Activated B cell treated with CpG ODN at 0.5 μM for 24 hours (primary cell): ENCODE results near the gene GOLT1A. TPM values are rescaled to one million over a fixed set of nuclear protein-coding genes. Genes with fewer than 3 reads are reported as not detected.

Source experiments
- ATAC-seq: fragments of 200-7000 bp; cut with Tn5 transposase; one replicate; pipeline ENCODE4 v1.10.0; 2021; ENCODE audit warnings: low read depth, mild to moderate bottlenecking, moderate library complexity
- CTCF ChIA-PET: fragments of 350-600 bp; sonication (Branson Sonifier 250); formaldehyde crosslinking; loops from one replicate; lab custom pipeline; 2021; ENCODE audit warnings: antibody characterized with exemption; lab: Charles Lee
- POLR2A ChIA-PET: fragments of 350-600 bp; sonication (Branson Sonifier 250); formaldehyde crosslinking; loops from one replicate; lab custom pipeline; 2021; ENCODE audit warnings: antibody characterized with exemption; lab: Charles Lee
- DNase-seq: peaks from one replicate; pipeline ENCODE4 v3.0.0; 2022
- H3K27ac Mint-ChIP-seq: one replicate; pipeline ENCODE4 v1.8.0; 2020; ENCODE audit warnings: mixed read lengths
- H3K27me3 Mint-ChIP-seq: one replicate; pipeline ENCODE4 v1.8.0; 2021; ENCODE audit warnings: mixed read lengths
- H3K36me3 Mint-ChIP-seq: one replicate; pipeline ENCODE4 v1.8.0; 2021; ENCODE audit warnings: low read depth, mixed read lengths
- H3K4me1 Mint-ChIP-seq: one replicate; pipeline ENCODE4 v1.8.0; 2021; ENCODE audit warnings: mixed read lengths
- H3K4me3 Mint-ChIP-seq: one replicate; pipeline ENCODE4 v1.8.0; 2020; ENCODE audit warnings: mild to moderate bottlenecking, mixed read lengths
- H3K9me3 Mint-ChIP-seq: one replicate; pipeline ENCODE4 v1.8.0; 2020; ENCODE audit warnings: mixed read lengths
- CTCF ChIP-seq: fragments of 200-600 bp; IDR thresholded peaks from one replicate; pipeline ENCODE4 v1.8.0; 2022; ENCODE audit warnings: antibody characterized with exemption, mild to moderate bottlenecking
- intact Hi-C: fragments of 100-400 bp; cut with micrococcal nuclease; formaldehyde crosslinking; loops from one replicate; pipeline ENCODE4 v1.15.1; 2024
- total RNA-seq: library from RNA; stranded (reverse); gene quantifications from 2 replicates; pipeline ENCODE4 v1.2.3, GENCODE V29; 2022

The GOLT1A gene
- total RNA-seq, 1 donor from 2014 or later, result not detected

- CTCF ChIA-PET, result interaction anchor here (6.0 kb wide), 1 partner anchor 231 kb away, joined by 36 read pairs; no protein-coding TSS in a partner anchor
- Mint-ChIP-seq H3K27ac (no peak within 1 kb of the TSS), H3K27me3 (peaks cover 6% of the 10 kb centered on the region), H3K9me3 (peaks cover 20% of the 10 kb centered on the region), H3K36me3 (peaks cover 2% of the 10 kb centered on the region), H3K4me3 (no peak within 1 kb of the TSS), H3K4me1 (no peaks in the 10 kb centered on the region)
- POLR2A ChIA-PET, result no interaction called here
- intact Hi-C loops, result no loop called here
- DNase-seq, result no peak
- ATAC-seq, result no peak
- TF ChIP-seq CTCF, result no peak
Measured at GRCh38 chr1:204166219-204166618, 47.6 kb downstream of the GOLT1A start, which contains the start of gene REN. Gene REN (minus strand): TSS chr1:204166337. CDS start chr1:204166293, 44 bp downstream.

DNA sequence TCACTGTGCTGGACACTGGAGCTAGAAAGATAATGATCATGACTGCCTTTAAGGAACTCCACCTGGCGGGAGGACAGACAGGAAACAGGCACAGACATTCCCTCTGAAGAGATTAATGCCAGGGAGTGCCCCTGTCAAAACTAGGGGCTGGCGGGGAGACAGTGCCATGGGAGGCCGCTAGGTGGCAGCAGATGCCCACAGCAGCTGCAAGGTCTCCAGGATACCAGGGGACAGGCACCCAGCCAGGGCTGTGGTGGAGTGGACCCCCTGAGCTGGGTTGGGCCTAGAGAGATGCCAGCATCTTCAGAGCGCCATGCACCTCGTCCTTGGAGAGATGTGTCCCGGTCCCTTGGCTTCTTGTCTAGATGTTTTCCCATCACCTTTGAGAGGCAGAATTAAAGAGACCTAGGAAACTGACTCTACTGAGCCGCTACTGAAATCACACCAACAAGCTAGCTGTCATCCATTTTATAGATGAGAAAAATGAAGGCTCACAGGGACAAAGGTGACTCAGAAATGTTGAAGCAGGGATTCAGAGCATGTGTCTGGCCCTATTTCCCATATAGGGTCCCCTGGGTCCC is 51.2 kb downstream of the GOLT1A start:
- no peak overlapping the region for H3K27ac Mint-ChIP-seq
- peak; percentile 98 for ATAC-seq
- H3K4me3 Mint-ChIP-seq, result no peak overlapping the region
- H3K4me1 Mint-ChIP-seq, result no peaks in the 10 kb centered on the region
- intact Hi-C loops, result loop anchor here (1.0 to 2.0 kb wide), 5 partner anchors 45 to 645 kb away; no protein-coding TSS in a partner anchor
- peak; percentile 60 for TF ChIP-seq CTCF
- H3K9me3 Mint-ChIP-seq, result peaks cover 3% of the 10 kb centered on the region
- CTCF ChIA-PET, result interaction anchor here (1.1 to 6.0 kb wide), 16 partner anchors 9 to 645 kb away, joined by 3 to 36 read pairs (median 5); partner anchors contain the start of gene PLEKHA6
- peak; percentile 71 for DNase-seq
- H3K36me3 Mint-ChIP-seq, result no peaks in the 10 kb centered on the region
- H3K27me3 Mint-ChIP-seq, result peaks cover 20% of the 10 kb centered on the region
- POLR2A ChIA-PET, result interaction anchor here (0.6 kb wide), 1 partner anchor 344 kb away, joined by 3 read pairs; no protein-coding TSS in a partner anchor

DNA sequence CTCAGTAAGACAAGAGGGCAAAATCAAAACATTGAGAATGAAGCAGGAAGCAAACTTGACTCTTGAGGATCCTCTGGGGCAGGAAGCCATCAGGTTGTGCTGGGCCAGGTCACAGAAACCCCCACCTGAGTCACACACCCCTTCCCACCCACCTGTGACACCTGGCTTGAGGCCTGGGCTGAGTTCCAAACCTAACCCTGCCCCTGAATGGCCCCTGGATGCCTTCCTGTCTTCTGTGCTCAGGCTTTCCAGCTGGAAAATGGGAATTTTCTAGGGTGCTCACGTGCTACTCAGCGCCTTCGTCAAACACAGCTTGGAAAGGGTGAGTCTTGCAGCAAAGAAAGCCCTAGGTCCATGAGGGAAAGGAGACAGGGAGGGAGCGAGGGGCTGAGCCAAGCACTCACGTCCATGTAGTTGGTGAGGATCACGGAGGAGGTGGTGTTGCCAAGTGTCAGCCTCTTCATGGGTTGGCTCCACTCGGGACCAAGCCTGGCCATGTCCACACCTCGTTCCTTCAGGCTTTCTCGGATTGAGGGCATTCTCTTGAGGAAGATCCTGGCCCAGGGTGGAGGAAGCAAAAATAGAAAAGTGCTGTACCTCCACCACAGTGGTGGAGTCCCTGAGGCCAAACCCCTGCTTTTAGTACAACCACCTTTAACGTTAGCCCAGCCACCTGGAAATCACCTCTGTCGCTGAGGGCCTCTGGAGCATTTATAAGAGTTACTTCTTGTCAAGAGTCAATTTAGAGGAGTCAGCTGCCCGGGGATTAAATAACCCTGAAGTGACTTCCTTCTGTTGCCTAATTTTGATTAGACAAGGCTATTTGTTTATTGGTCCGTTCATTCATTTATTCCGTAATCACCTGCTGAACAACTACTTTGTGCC is 51.9 kb downstream of the GOLT1A start:
- CTCF ChIA-PET, result interaction anchor here (0.7 to 6.0 kb wide), 16 partner anchors 8 to 645 kb away, joined by 3 to 36 read pairs (median 5); partner anchors contain the start of gene PLEKHA6
- Mint-ChIP-seq H3K4me3 (no peak overlapping the region), H3K9me3 (no peaks in the 10 kb centered on the region), H3K36me3 (no peaks in the 10 kb centered on the region), H3K27ac (no peak overlapping the region), H3K27me3 (peaks cover 18% of the 10 kb centered on the region), H3K4me1 (no peaks in the 10 kb centered on the region)
- no peak for TF ChIP-seq CTCF
- POLR2A ChIA-PET, result no interaction called here
- DNase-seq, result no peak
- intact Hi-C loops, result loop anchor here (1.0 to 2.0 kb wide), 5 partner anchors 45 to 645 kb away; no protein-coding TSS in a partner anchor
- ATAC-seq, result no peak

- ATAC-seq, result no peak
- Mint-ChIP-seq H3K4me1 (no peaks in the 10 kb centered on the region), H3K36me3 (no peaks in the 10 kb centered on the region), H3K27me3 (peaks cover 39% of the 10 kb centered on the region), H3K4me3 (no peak overlapping the region), H3K27ac (no peak overlapping the region), H3K9me3 (no peaks in the 10 kb centered on the region)
- ChIA-PET POLR2A (no interaction called here), CTCF (no interaction called here)
- TF ChIP-seq CTCF, result no peak
- intact Hi-C loops, result no loop called here
- DNase-seq, result no peak
Measured at GRCh38 chr1:204157962-204158361, 55.8 kb downstream of the GOLT1A start.

DNA sequence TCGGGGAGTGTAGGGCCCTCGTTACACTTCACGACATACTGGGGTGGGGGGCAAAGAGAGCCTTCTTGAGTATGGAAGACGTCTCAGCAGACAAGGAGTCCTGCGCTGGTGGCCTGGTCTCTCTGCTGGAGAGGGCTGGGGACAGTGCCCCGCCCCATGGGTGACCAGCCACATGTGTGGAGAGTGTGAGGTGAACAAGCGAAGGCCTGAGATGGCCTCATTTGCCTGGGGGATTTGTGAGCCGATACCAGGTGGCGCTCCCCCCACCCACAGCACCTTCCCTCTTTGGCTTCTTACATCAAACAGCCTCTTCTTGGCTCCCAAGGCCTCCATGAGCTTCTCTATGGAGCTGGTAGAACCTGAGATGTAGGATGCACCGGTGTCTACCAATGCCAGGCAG is 57.9 kb downstream of the GOLT1A start:
- no peak overlapping the region for H3K4me3 Mint-ChIP-seq
- DNase-seq, result no peak
- intact Hi-C loops, result no loop called here
- CTCF ChIA-PET, result no interaction called here
- no peak overlapping the region for H3K27ac Mint-ChIP-seq
- peaks cover 31% of the 10 kb centered on the region for H3K27me3 Mint-ChIP-seq
- H3K9me3 Mint-ChIP-seq, result no peaks in the 10 kb centered on the region
- POLR2A ChIA-PET, result no interaction called here
- no peak for ATAC-seq
- no peaks in the 10 kb centered on the region for H3K36me3 Mint-ChIP-seq
- peaks cover under 1% of the 10 kb centered on the region for H3K4me1 Mint-ChIP-seq
- TF ChIP-seq CTCF, result no peak
